Left hindlimb (tissue), 1 donor: ENCODE data around the gene SLC43A3.

Experiments
- DNase-seq: peaks from one replicate; pipeline ENCODE4 v3.0.0-alpha.2; 2018

The SLC43A3 gene

GRCh38 chr11:57426929-57427726 is at the start of gene SLC43A3:
Gene SLC43A3 (minus strand): TSS chr11:57427121. CDS start chr11:57426172, 949 bp downstream.
- DNase-seq = peak; percentile 92

GRCh38 chr11:57476047-57476756 is 49.3 kb upstream of the SLC43A3 start:
- no peak for DNase-seq

DNA sequence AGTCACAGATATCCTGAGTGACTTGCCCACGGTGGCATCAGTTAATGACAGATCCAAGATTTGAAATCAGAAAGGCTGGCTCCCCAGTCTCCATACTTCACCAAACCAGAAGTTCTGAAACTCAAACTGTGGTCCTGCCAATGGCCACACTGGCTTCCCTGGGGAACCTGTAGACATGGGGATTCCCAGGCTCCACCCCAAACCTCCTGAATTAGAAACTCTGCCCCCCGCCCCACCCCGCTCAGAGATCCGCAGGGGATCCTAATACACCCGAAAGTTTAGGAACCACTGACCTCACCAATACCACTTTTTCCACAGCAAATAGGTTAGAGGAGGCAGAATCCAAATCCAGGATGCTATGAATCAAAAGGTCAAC is 48.7 kb upstream of the SLC43A3 start:
- no peak for DNase-seq

GRCh38 chr11:57475191-57475590 is 48.3 kb upstream of the SLC43A3 start:
- DNase-seq = no peak

GRCh38 chr11:57474803-57475115 is 47.8 kb upstream of the SLC43A3 start:
- DNase-seq = no peak

GRCh38 chr11:57474017-57474802 is 47.3 kb upstream of the SLC43A3 start:
- peak; percentile 66 for DNase-seq

- no peak for DNase-seq
Measured at GRCh38 chr11:57473285-57473841, 46.4 kb upstream of the SLC43A3 start.

- DNase-seq = no peak
Measured at GRCh38 chr11:57471496-57471895, 44.6 kb upstream of the SLC43A3 start.

- no peak for DNase-seq
Measured at GRCh38 chr11:57469268-57469667, 42.3 kb upstream of the SLC43A3 start.

DNA sequence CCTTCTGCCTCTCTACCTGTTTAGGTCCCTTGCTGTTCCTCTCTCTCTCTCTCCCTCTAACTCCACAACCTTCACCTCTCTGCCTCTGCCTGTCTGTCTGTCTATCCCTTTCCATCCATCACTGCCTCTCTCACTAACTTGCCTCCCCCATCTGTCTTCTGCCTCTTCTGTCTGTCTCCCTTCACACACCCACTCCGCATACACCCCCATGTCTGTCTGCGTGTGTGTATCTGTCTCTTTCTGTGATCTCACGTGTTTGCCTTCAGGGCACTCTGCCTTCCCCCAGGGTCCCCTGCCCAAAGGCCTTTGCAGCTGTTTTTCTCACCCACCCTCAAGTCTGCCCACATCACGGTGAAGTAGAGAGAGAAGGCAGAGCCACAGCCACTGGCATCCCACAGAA is 41.4 kb upstream of the SLC43A3 start:
- no peak for DNase-seq

- no peak for DNase-seq
Measured at GRCh38 chr11:57467508-57468157, 40.7 kb upstream of the SLC43A3 start.

- no peak for DNase-seq
Measured at GRCh38 chr11:57466680-57467079, 39.8 kb upstream of the SLC43A3 start.

- no peak for DNase-seq
Measured at GRCh38 chr11:57464539-57465181, 37.7 kb upstream of the SLC43A3 start.

DNA sequence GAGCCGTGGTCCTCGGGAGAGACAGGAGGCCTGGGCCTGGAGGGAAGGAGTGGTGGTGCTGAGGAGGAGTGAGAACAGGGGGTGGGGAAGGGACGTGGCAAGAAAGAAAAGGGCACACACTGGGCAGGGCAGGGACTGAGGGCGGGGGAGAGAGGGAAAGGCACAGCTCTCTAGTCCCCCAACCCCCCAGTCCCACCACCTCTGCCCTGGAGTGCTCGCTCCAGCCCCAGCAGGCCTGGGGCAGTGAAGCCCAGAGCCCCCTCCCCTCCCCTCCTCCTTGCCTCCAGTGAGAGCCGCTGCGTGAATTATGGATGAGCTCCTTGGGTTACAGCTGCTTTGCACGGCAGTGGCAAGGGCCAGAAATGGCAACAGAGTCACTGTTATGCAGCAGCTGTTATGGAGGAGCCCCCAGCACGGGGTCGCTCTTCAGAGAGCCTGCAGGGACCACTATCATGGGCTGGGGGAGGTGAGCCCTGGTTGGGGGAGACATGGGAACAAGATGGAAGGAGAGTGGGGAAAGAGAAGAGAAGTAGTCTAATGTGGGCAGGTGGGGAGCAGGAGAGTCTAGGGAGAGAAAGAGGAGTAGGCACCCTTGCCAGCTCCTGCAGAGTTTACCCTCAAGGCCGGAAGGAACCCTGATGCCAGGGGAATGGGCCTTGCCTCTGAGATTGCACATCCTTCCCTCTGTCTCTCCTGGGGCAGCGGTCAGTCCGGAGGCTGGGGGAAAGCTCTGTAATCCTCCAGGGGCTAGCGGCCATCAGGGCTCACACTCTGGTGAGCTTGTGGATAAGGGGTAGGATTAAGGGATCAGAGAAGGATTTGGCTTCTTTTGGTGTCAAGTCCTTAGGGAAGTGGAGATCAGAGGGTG is 37.0 kb upstream of the SLC43A3 start:
- no peak for DNase-seq

- no peak for DNase-seq
Measured at GRCh38 chr11:57462597-57462996, 35.7 kb upstream of the SLC43A3 start.

GRCh38 chr11:57461841-57462489 is 35.0 kb upstream of the SLC43A3 start:
- DNase-seq = no peak

- no peak for DNase-seq
Measured at GRCh38 chr11:57460758-57461749, 34.1 kb upstream of the SLC43A3 start.

DNA sequence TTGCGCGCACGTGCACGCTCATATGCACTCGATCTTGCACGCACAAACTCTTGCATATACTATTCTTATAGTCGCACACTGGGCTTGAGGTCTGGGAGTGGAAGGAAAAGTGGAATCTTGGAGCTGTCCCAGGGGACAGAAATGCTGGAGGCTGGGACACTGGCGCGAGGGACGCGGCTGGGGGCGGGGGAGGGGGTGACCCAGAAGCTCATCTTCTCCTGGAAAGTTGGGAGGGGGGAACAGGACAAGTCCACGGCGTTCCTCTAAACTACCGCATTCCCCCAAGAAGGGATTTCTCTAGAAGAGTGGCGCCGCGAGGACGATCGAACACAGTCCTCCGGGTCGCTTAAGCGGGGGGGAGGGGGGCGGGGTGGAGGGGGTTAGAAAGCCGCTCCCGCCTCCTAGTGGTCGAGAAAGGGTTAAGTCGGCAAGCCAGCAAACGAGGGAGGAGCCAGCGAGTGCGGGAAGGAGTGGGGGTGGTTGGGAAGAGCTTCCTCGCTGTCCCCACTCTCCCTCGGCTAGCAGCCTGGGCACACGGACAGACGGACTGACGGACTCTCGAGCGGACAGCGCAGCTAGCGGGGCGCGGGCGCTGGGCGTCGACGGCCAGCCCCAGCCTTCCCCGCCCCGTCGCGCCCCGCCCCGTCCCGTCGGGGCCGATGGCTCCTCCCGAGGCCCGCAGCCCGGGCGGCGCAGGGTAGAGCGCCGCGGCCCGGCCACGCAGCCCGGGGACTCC is 33.3 kb upstream of the SLC43A3 start, which contains the start of gene RTN4RL2:
Gene RTN4RL2 (plus strand): TSS at position 507 of the 736 bp plus-strand sequence. CDS start 338 bp downstream, outside the sequence.
- DNase-seq = no peak
